Subcutaneous adipose tissue (tissue), 4 donors: Measurements from ENCODE around the gene APP. TPM values are rescaled to one million over a fixed set of nuclear protein-coding genes. Genes with fewer than 3 reads are reported as not detected.

ENCODE experiments used
- small RNA-seq: library from RNA; depleted of rRNA; stranded (forward); fragments of <200 nt; gene quantifications from one replicate; pipeline ENCODE3, GENCODE V24; 2016
- total RNA-seq, 4 donors: library from RNA; depleted of rRNA; stranded (reverse); fragments of >200 nt; gene quantifications; one replicate each; pipeline ENCODE4 v1.1.0, GENCODE V29; 2016

Gene APP
- total RNA-seq, 4 donors from 2014 or later, result 210 to 257 (median 218) TPM

Small RNA genes within 50 kb of the gene (small RNA-seq; reads per million reads assigned to genes)
- gene RNU6-123P (not detected), gene RNU6-926P (not detected)
